SU-DHL-6 (cell line): Measurements from ENCODE around the gene LPIN1.

Source experiments
- H2AFZ ChIP-seq: fragments of 200-600 bp; sonication (generic); 2 replicates; pipeline ENCODE4 v1.6.1; 2014; ENCODE audit warnings: low read depth, mild to moderate bottlenecking, moderate library complexity, mixed read lengths, antibody characterized with exemption, low read length; ENCODE audit not compliant: severe bottlenecking
- H3F3A ChIP-seq: fragments of 200-600 bp; shearing (Covaris generic); 2 replicates; pipeline ENCODE4 v1.6.0; 2016; ENCODE audit warnings: antibody characterized with exemption, mild to moderate bottlenecking; ENCODE audit not compliant: insufficient read depth
- H3K27ac ChIP-seq: fragments of 200-600 bp; sonication (generic); 2 replicates; pipeline ENCODE4 v1.5.1; 2016; ENCODE audit warnings: low read depth, mild to moderate bottlenecking, low read length, moderate library complexity, mixed read lengths
- H3K27me3 ChIP-seq: fragments of 200-600 bp; sonication (generic), shearing (Covaris generic); 2 replicates; pipeline ENCODE4 v1.6.0; 2014; ENCODE audit warnings: mild to moderate bottlenecking, low read length
- H3K36me3 ChIP-seq: fragments of 200-600 bp; sonication (generic); 2 replicates; pipeline ENCODE4 v1.6.1; 2014; ENCODE audit warnings: mild to moderate bottlenecking, low read length, mixed read lengths
- H3K4me2 ChIP-seq: fragments of 300-600, 200-600 bp; shearing (Covaris generic), sonication (generic); 2 replicates; pipeline ENCODE4 v1.6.0; 2014; ENCODE audit warnings: low read length, low read depth, mild to moderate bottlenecking; ENCODE audit not compliant: poor library complexity, severe bottlenecking
- H3K4me3 ChIP-seq: fragments of 200-600 bp; sonication (generic); 2 replicates; pipeline ENCODE4 v1.5.1; 2014; ENCODE audit warnings: antibody characterized with exemption, low read length, mild to moderate bottlenecking, mixed read lengths; ENCODE audit not compliant: insufficient read depth, poor library complexity, severe bottlenecking
- H3K79me2 ChIP-seq: fragments of 200-600 bp; sonication (generic); 2 replicates; pipeline ENCODE4 v1.6.1; 2014; ENCODE audit warnings: mild to moderate bottlenecking, low read length, moderate library complexity; ENCODE audit not compliant: insufficient read depth
- H3K9ac ChIP-seq: fragments of 200-600 bp; sonication (generic); 2 replicates; pipeline ENCODE4 v1.7.0; 2014; ENCODE audit warnings: mild to moderate bottlenecking, low read length
- H3K9me2 ChIP-seq: fragments of 200-600 bp; sonication (generic); replicated peaks from 2 replicates; pipeline ENCODE4 v1.6.1; 2014; ENCODE audit warnings: low read length; ENCODE audit not compliant: insufficient read depth
- H3K9me3 ChIP-seq: fragments of 200-600 bp; sonication (generic); 2 replicates; pipeline ENCODE4 v1.6.1; 2014; ENCODE audit warnings: low read length, mixed read lengths; ENCODE audit not compliant: insufficient read depth
- H4K20me1 ChIP-seq: fragments of 200-600 bp; sonication (generic); 2 replicates; pipeline ENCODE4 v1.6.1; 2014; ENCODE audit warnings: low read depth, mild to moderate bottlenecking, antibody characterized with exemption, low read length, moderate library complexity, mixed read lengths
- CTCF ChIP-seq: fragments of 200-600 bp; sonication (generic); IDR thresholded peaks from one replicate; pipeline ENCODE4 v1.5.1; 2017; ENCODE audit warnings: antibody characterized with exemption, mild to moderate bottlenecking, low read length, moderate library complexity; ENCODE audit not compliant: insufficient read depth, poor library complexity, severe bottlenecking
- EZH2phosphoT487 ChIP-seq: fragments of 200-600 bp; sonication (generic), shearing (Covaris generic); conservative IDR thresholded peaks from 2 replicates; pipeline ENCODE4 v1.6.1; 2018; ENCODE audit warnings: mild to moderate bottlenecking, antibody characterized with exemption, low read length, moderate library complexity, mixed read lengths

The LPIN1 gene

GRCh38 chr2:11786191-11786590, 39.8 kb downstream of the LPIN1 start:
- no peaks in the 10 kb centered on the region for H3F3A ChIP-seq
- H3K4me2 ChIP-seq = no peak overlapping the region
- no peak overlapping the region for H3K27ac ChIP-seq
- no peaks in the 10 kb centered on the region for H3K9me2 ChIP-seq
- no peaks in the 10 kb centered on the region for H3K9me3 ChIP-seq
- H2AFZ ChIP-seq = no peak overlapping the region
- no peak overlapping the region for H3K4me3 ChIP-seq
- no peak for TF ChIP-seq CTCF
- no peak for TF ChIP-seq EZH2phosphoT487
- H3K9ac ChIP-seq = no peak overlapping the region
- peaks cover 66% of the 10 kb centered on the region for H3K36me3 ChIP-seq
- no peaks in the 10 kb centered on the region; the same call in 1 of the 2 replicates for H4K20me1 ChIP-seq
- no peaks in the 10 kb centered on the region for H3K27me3 ChIP-seq
- H3K79me2 ChIP-seq = peaks cover 5% of the 10 kb centered on the region; the same call in 1 of the 2 replicates

GRCh38 chr2:11786592-11786991, 40.2 kb downstream of the LPIN1 start:
- Histone ChIP-seq H3K4me3 (no peak overlapping the region), H4K20me1 (no peaks in the 10 kb centered on the region; the same call in 1 of the 2 replicates), H3K79me2 (peaks cover 5% of the 10 kb centered on the region; the same call in 1 of the 2 replicates), H3K9me3 (no peaks in the 10 kb centered on the region), H3K4me2 (no peak overlapping the region), H2AFZ (no peak overlapping the region), H3F3A (no peaks in the 10 kb centered on the region), H3K27me3 (no peaks in the 10 kb centered on the region), H3K36me3 (peaks cover 66% of the 10 kb centered on the region), H3K27ac (no peak overlapping the region), H3K9me2 (no peaks in the 10 kb centered on the region), H3K9ac (no peak overlapping the region)
- no peak for TF ChIP-seq EZH2phosphoT487
- no peak for TF ChIP-seq CTCF

DNA sequence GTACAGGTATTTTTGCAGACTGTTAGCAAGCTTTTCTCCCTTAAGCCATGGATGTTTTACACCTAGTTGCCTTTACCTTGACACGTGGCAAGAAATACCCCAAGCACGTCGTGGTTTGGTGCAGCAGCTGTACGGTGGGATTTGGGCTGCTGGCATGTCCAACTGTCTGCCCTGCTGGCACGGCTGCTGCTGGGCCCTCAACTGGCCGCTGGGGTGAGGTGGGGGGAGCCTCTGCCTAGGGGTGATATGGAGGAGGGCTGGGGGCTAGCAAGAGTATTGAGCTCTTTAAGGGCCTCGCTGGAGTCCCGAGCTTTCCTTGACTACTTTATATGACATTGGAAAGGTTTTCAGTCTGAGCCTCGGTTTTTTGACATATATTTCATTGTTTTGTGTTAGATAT, 41.6 kb downstream of the LPIN1 start:
- H3K9me2 ChIP-seq = no peaks in the 10 kb centered on the region
- no peaks in the 10 kb centered on the region; the same call in 1 of the 2 replicates for H4K20me1 ChIP-seq
- no peaks in the 10 kb centered on the region for H3K9me3 ChIP-seq
- H3K4me2 ChIP-seq = no peak overlapping the region
- H3K79me2 ChIP-seq = peaks cover 5% of the 10 kb centered on the region; the same call in 1 of the 2 replicates
- no peak overlapping the region for H3K4me3 ChIP-seq
- peaks cover 68% of the 10 kb centered on the region for H3K36me3 ChIP-seq
- H3K27ac ChIP-seq = no peak overlapping the region
- no peak overlapping the region for H2AFZ ChIP-seq
- no peaks in the 10 kb centered on the region for H3K27me3 ChIP-seq
- H3F3A ChIP-seq = no peaks in the 10 kb centered on the region
- H3K9ac ChIP-seq = no peak overlapping the region
- TF ChIP-seq CTCF (no peak), EZH2phosphoT487 (no peak)
